ENCODE data around the gene INSIG1.
A peak's percentile ranks its signal among the peaks of the same experiment; 100 is the strongest.

INSIG1 gene

GRCh38 chr7:155333346-155334234, 35.9 kb downstream of the INSIG1 start:
- DNase-seq, result no peak

- no peak for DNase-seq
Observed at GRCh38 chr7:155336812-155337602, 39.3 kb downstream of the INSIG1 start.

DNA sequence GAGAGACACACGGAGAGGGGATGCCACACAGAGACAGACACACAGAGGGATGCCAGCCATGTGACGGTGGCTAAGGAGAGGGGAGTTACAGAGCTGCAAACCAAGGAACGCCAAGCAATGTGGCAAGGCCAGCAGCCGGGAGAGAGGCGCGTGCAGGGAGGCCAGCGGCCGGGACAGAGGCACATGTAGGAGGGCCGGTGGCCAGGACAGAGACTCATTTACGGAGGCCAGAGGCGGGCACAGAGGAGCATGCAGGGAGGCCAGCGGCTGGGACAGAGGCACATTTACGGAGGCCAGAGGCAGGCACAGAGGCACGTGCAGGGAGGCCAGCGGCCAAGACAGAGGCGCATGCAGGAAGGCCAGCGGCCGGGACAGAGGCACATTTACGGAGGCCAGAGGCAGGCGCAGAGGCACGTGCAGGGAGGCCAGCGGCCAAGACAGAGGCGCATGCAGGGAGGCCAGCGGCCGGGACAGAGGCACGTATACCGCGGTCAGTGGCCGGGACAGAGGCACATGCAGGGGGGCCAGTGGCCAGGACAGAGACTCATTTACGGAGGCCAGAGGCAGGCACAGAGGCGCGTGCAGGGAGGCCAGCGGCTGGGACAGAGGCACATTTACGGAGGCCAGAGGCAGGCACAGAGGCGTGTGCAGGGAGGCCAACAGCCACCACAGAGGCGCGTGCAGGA, 40.4 kb downstream of the INSIG1 start:
- DNase-seq, result no peak

GRCh38 chr7:155338632-155339320, 41.1 kb downstream of the INSIG1 start:
- DNase-seq, result no peak

GRCh38 chr7:155339474-155339873, 41.8 kb downstream of the INSIG1 start:
- no peak for DNase-seq

DNA sequence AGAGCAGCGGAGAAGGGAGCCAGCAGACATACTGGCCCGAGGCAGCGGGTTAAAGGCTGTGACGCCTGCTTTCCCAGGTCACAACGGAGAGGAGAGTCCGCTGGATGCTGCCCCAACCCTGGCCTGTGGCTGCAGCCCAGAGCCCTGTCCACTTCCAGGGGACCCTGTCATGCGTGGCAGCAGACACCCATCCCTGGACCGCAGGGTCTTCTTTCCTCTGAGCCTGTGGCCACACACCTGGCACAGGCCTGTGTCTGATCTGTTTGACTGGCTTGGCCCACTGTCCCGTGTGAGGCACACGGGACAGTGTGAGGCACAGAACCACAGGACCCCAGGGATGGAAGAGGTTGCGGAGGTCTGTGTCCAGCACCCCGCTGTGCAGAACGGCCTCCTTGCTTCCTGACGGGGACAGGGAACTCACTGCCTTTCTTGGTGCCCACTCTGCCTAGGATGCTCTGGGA, 42.4 kb downstream of the INSIG1 start:
- DNase-seq, result no peak

- DNase-seq, result no peak
Observed at GRCh38 chr7:155340721-155341120, 43.0 kb downstream of the INSIG1 start.

DNA sequence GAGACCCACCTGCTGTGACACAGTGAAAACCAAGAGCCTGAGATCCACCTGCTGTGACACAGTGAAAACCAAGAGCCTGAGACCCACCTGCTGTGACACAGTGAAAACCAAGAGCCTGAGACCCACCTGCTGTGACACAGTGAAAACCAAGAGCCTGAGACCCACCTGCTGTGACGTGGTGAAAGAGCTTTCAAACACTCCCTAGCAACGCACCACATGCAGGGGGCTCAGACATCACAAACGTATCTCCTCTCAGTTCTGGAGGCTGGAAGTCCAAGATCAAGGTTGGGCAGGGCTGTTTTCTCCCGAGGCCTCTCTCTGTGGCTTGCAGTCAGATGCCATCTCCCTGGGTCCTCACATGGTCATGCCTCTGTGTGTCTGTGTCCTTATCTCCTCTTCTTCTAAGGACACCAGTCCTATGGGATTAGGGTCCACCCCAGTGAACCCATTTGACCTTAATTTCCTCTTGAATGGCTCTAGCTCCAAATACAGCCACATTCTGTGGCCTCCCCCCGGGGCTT, 43.8 kb downstream of the INSIG1 start:
- no peak for DNase-seq

DNA sequence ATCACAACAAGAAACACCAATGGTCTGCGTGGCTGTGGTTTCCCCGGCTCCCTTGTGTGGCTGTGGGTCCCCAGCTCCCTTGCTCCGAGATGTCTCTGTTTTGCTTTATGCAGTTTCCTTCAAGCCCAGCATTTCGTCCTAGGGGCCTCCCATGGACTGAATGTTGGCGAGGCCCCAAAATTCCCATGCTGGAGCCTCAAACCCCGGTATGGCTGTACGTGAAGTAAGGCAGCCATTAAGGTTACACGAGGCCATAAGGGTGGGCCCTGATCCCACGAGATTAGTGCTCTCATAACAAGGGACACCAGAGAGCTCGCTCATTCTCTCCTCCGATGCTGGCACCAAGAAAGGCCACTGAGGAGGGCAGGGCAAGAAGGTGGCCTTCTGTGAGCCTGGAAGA, 44.6 kb downstream of the INSIG1 start:
- DNase-seq, result no peak

- DNase-seq, result no peak
Observed at GRCh38 chr7:155343150-155343549, 45.5 kb downstream of the INSIG1 start.

DNA sequence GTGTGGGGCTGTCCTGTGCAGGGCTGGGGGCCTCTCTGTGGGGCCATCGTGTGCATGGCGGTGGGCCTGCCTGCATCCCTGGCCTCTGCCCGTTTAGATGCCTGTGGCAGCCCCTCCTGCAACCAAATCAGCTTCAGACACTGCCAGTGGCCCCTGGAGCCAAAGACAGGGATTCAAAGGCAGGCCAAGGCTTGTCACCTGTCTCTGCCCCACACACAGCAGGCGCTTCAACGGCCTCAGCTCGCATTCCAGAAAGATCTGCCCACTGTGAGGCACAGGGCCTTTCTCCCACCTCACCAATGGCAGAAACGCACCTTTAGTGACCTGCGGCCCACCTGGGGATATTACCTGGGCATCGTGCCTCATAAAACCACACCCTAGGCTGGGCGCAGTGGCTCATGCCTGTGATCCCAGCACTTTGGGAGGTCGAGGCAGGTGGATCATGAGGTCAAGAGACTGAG, 46.0 kb downstream of the INSIG1 start:
- DNase-seq, result no peak

- DNase-seq, result no peak
Observed at GRCh38 chr7:155344270-155344617, 46.6 kb downstream of the INSIG1 start.

- DNase-seq, result peak; percentile 70
Observed at GRCh38 chr7:155344618-155345433, 47.1 kb downstream of the INSIG1 start.

GRCh38 chr7:155345490-155345889, 47.8 kb downstream of the INSIG1 start:
- no peak for DNase-seq

DNA sequence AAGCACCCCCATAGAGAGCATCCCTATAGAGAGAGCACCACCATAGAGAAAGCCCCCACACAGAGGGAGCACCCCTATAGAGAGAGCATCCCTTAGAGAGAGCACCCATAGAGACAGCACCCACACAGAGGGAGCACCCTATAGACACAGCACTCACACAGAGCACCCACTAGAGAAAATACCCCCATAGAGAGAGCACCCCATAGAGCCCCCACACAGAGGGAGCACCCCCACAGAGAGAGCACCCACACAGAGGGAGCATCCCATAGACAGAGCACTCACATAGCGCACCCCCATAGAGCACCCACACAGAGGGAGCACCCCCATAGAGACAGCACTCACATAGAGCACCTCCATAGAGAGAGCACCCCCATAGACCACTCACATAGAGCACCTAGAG, 48.6 kb downstream of the INSIG1 start:
- no peak for DNase-seq

DNA sequence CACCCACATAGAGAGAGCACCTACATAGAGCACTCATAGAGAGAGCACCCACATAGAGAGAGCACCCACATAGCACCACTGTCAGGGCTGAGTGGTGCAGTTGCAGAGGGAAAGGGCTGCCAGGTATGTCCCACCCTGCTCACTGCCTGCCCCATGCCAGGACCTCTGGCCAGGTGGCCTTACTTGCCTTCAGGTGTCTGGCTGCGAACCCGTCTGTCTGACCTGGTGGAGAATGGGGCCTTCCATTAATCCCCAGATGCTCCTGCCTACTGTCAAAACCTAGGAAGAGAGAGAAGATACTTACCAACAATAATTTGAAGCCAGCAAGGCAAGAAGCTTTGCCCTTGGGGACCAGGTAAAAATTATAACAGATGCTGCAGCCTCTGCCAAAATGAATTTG, 51.1 kb downstream of the INSIG1 start:
- DNase-seq, result no peak

DNA sequence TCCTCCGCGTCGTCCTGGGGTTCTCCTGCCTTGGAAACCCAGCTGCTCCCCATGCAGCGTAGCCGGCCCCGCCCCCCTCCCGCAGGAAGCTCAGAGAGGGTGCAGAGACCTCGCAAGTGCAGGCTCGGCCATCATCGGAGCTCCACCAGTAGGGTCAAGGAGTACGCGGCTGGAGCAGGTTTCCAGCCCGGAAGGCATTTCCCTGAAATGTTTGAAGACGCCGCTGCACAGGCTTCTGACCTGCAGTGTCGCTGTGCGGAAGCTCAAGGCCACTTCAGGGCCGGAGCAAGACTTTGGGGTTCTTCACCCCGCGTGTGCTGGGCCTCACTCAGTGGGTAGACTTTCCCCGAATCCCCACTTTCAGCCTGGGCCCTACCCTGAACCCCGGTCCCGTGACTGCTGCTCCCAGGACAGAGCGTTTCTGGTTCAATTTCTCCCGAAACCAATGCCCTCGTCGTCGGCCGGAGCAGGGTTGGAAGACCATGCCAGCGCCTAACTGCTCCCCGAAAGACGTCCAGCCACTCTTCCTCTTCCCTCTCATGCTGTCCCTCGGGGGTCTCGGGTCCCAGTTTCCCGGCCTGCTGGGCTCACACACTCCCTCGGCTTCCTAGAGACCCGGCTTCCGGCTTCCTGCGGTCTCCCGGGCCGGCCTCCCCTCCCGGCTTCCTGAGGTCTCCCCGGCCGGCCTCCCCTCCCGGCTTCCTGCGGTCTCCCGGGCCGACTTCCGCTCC, 52.1 kb downstream of the INSIG1 start:
- no peak for DNase-seq

DNA sequence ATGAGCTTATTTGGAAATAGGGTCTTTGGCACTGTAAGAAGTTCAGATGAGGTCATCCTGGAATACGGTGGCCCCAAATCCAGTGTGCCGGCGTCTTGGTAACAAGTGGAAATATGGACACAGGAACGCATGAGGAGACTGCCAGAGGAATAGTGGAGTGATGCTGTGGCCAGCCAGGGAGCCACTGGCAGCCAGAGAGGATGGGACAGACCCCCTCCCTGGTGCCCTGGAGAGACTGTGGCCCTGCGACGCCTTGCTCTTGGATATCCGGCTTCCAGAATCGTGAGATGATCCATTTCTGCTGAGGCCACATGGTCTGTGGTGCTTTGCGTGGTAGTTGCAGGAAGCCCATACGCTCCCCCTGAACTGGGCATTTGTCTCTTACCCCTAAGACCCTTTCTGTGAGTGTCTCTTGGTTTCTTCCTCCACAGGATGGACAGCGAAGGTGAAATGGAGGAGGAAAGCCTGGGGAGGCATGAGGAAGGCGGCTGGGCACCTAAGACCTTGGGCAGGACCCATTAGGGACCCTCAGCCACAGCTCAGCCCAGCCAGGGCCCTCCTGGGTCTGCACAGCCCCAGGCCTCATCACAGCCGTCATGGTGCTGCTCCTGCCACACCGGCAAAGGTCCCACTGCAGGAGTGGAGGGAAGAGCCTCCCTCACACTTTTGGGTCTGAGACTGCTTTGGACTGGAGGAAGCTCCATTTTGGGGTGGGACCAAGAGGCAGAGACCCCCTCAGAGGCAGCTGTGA, 53.6 kb downstream of the INSIG1 start:
- no peak for DNase-seq

- no peak for DNase-seq
Observed at GRCh38 chr7:155352076-155352752, 54.5 kb downstream of the INSIG1 start.
